ENCODE data around the gene KCTD19.
"Not testable (repeated sequence)": the region's sequence is repeated elsewhere in the genome, so short reads cannot be mapped to it uniquely, and the experiment has no call there.

Gene KCTD19

DNA sequence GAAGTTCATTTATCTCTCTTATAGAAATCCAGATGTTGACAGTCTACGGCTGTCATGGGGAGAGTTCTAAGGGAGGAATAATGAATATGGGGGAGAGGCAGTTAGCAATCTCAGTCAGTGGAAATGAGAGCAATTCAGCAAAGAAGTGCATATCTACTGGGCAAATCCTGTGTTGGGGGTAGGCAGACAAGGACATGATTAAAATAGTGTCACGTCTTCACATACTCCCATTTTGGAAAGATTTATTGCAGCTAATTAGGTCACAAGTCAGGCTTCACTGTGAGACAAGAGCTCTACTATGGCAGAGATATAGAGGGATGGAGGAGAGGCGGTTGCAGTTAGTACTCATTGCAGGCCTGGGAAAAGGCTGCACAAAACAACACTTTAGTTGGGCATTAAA lies 29.9 kb upstream of the KCTD19 start:
- DNase-seq (ENCODE audit: low spot score) = no peak
- TF ChIP-seq, protein P1, sequence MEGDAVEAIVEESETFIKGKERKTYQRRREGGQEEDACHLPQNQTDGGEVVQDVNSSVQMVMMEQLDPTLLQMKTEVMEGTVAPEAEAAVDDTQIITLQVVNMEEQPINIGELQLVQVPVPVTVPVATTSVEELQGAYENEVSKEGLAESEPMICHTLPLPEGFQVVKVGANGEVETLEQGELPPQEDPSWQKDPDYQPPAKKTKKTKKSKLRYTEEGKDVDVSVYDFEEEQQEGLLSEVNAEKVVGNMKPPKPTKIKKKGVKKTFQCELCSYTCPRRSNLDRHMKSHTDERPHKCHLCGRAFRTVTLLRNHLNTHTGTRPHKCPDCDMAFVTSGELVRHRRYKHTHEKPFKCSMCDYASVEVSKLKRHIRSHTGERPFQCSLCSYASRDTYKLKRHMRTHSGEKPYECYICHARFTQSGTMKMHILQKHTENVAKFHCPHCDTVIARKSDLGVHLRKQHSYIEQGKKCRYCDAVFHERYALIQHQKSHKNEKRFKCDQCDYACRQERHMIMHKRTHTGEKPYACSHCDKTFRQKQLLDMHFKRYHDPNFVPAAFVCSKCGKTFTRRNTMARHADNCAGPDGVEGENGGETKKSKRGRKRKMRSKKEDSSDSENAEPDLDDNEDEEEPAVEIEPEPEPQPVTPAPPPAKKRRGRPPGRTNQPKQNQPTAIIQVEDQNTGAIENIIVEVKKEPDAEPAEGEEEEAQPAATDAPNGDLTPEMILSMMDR (IDR thresholded peaks at IDR 0.05; ENCODE audit: extremely low read depth, missing control alignments) = no peak

DNA sequence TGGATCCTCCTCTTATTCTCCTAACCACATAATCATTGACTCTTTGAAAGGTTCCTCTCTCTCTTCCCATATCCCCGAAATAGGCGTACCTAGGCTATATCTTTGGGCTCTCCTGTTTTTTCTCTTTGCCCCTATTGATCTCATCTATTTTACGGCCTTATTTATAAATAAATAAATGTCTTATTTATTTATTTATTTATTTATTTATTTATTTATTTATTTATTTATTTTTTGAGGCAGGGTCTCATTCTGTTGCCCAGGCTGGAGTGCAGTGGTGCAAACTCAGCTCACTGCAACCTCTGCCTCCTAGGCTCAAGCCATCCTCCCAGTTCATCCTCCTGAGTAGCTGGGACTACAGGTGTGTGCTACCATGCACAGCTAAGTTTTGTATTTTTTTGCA lies 25.9 kb upstream of the KCTD19 start:
- not testable (repeated sequence) for DNase-seq (ENCODE audit: low spot score)

- TF ChIP-seq, protein P1 (IDR thresholded peaks at IDR 0.05; ENCODE audit: extremely low read depth, missing control alignments) = no peak
- DNase-seq (ENCODE audit: low spot score) = no peak
These were observed 23.8 kb upstream of the KCTD19 start for GRCh38 chr16:67350324-67350723.

GRCh38 chr16:67349172-67349571 lies 22.6 kb upstream of the KCTD19 start:
- no peak for DNase-seq (ENCODE audit: low spot score)
- TF ChIP-seq, protein P1 (IDR thresholded peaks at IDR 0.05; ENCODE audit: extremely low read depth, missing control alignments) = no peak

DNA sequence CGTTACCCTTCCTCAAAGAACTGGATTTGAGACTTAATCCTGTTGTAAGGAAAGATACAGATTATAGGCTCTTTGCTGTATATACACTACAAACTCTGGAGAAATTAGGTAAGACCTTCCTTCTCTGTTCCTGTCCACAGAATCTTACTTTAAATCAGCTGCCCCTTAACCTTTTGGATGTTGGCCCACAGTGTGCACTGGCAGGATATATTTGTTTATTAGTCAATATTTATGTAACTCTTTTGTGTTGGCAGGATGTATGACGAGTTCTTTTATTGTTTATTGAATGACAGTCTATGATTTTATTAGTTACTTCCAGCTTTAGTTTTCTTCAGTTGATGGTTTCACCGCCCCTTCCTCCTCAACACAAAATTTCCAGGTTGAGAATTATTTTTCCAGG lies 19.8 kb upstream of the KCTD19 start:
- no peak for DNase-seq (ENCODE audit: low spot score)
- TF ChIP-seq, protein P1 (IDR thresholded peaks at IDR 0.05; ENCODE audit: extremely low read depth, missing control alignments) = no peak

GRCh38 chr16:67345401-67345800 lies 18.9 kb upstream of the KCTD19 start:
- DNase-seq (ENCODE audit: low spot score) = no peak
- TF ChIP-seq, protein P1 (IDR thresholded peaks at IDR 0.05; ENCODE audit: extremely low read depth, missing control alignments) = no peak

DNA sequence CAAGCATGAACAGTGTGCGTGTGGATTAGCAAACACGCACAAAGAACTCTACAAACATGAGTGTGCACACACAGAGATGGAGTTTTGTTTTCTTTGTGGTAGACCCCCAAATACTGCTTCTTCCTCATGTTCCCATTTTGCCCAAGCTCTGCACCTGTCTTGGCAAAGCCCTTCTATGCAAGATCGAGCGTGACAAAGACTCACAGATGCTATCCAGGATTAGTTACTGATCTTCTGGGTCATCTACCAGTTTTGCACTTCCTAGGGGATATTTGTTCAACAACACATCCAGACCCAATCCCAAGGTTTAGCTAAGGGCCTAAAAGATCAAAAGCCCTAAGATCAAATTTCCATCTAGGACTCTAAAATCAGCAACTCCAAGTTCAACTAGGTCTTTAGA lies 16.1 kb upstream of the KCTD19 start:
- no peak for DNase-seq (ENCODE audit: low spot score)
- TF ChIP-seq, protein P1 (IDR thresholded peaks at IDR 0.05; ENCODE audit: extremely low read depth, missing control alignments) = no peak

- TF ChIP-seq, protein P1 (IDR thresholded peaks at IDR 0.05; ENCODE audit: extremely low read depth, missing control alignments) = no peak
- no peak for DNase-seq (ENCODE audit: low spot score)
These were observed 14.7 kb upstream of the KCTD19 start for GRCh38 chr16:67341250-67341649.

All from GM20000 (cell line).